Measurements from ENCODE around the gene SASH3.

- TF ChIP-seq, protein P1, sequence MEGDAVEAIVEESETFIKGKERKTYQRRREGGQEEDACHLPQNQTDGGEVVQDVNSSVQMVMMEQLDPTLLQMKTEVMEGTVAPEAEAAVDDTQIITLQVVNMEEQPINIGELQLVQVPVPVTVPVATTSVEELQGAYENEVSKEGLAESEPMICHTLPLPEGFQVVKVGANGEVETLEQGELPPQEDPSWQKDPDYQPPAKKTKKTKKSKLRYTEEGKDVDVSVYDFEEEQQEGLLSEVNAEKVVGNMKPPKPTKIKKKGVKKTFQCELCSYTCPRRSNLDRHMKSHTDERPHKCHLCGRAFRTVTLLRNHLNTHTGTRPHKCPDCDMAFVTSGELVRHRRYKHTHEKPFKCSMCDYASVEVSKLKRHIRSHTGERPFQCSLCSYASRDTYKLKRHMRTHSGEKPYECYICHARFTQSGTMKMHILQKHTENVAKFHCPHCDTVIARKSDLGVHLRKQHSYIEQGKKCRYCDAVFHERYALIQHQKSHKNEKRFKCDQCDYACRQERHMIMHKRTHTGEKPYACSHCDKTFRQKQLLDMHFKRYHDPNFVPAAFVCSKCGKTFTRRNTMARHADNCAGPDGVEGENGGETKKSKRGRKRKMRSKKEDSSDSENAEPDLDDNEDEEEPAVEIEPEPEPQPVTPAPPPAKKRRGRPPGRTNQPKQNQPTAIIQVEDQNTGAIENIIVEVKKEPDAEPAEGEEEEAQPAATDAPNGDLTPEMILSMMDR (IDR thresholded peaks at IDR 0.05), result no peak
- TF ChIP-seq POLR2A (IDR thresholded peaks at IDR 0.05), result no peak
Observed at GRCh38 chrX:129771266-129771995, 8.3 kb upstream of the SASH3 start.
